Stimulated activated CD8-positive, alpha-beta memory T cell treated with anti-CD3 and anti-CD28 coated beads, Interleukin-12 subunit alpha, Interleukin-12 subunit beta, amount 100 ng/mL, for 4 hours (primary cell): Measurements from ENCODE around the gene ISLR2.

Source experiments
- DNase-seq: peaks from one replicate; pipeline ENCODE4 v3.0.0-alpha.2; 2020; ENCODE audit warnings: low read depth

ISLR2 gene

GRCh38 chr15:74129586-74130154 lies 716 bp upstream of the ISLR2 start:
- DNase-seq: no peak

DNA sequence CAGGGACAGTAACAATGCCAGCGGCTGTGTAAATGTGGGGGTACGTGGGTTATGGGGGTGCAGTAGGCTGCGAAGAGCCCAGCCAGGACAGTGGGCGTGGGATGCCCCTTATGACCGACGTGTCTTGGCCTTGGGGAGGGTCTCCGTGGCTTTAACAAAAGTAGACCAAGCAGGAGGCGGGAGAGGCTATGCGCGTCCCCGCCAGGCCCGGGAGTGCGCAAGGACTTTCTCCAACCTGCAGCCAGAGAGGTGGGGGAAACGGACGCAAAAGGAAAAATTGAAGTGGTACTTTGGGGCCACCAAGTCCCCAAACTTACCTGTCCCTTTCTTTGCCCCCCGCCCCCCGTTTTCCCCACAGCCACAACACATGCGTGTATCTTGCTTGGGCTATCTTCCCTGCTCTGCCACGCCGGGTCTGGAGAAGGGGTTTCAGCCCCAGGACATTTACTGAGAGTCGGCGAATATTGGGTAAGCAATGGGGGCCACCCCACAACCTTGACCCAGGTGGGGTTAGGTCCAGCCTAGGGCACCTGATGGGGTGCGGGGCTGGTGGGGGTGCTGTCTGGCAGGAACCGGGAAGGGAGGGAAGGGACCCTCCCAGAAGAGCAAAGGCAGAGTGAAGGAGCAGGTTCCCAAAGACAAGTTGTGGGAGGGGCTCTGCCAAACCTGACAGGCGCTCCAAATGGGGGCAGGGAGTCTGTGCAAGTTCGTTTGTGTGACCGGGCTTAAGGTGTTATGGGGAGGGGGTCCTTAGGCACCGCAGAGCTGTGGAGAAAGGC lies 652 bp downstream of the ISLR2 start:
- no peak for DNase-seq

DNA sequence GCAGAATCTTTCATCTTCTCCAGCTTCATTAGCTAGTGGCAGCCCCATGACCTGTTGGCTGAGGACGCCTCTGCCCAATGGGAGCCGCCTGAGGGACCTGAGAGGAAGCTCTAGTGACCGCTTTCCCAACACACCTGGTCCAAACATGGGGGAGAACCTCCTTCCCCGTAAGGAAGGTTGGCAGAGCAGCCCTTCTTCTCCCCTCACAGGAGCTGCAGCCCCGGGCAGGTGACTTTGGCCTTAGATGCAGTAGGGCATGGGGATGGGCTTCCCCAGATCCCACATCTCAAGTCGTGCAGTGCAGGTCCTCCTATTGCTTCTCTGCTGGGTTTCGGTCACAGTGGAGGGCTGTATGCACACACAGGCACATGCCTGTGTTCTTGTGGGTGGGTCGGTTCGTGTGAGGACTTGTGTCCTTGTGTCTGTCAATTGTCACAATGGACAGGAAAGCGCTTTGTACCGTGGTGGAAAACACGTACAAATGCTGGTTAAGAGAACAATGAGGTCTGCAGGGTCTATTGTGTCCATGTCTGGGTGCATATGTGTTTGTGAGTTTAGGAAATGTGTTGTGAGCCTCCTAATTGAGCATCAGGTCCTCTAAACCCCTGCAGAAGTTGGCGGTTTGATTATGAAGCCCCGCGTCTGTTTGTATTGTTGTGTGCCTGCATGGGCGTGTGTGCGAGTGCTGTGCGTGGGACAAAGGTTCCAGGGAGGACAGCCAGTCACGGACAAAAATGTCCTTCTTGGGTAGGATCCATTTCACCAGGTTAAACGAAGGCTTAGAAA lies 1.4 kb downstream of the ISLR2 start:
- DNase-seq: no peak

DNA sequence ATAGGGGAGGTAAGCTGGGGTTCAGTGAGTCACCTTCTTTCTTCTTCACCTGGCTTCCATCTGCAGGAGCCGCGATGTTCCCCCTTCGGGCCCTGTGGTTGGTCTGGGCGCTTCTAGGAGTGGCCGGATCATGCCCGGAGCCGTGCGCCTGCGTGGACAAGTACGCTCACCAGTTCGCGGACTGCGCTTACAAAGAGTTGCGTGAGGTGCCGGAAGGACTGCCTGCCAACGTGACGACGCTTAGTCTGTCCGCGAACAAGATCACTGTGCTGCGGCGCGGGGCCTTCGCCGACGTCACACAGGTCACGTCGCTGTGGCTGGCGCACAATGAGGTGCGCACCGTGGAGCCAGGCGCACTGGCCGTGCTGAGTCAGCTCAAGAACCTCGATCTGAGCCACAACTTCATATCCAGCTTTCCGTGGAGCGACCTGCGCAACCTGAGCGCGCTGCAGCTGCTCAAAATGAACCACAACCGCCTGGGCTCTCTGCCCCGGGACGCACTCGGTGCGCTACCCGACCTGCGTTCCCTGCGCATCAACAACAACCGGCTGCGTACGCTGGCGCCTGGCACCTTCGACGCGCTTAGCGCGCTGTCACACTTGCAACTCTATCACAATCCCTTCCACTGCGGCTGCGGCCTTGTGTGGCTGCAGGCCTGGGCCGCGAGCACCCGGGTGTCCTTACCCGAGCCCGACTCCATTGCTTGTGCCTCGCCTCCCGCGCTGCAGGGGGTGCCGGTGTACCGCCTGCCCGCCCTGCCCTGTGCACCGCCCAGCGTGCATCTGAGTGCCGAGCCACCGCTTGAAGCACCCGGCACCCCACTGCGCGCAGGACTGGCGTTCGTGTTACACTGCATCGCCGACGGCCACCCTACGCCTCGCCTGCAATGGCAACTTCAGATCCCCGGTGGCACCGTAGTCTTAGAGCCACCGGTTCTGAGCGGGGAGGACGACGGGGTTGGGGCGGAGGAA lies 2.6 kb downstream of the ISLR2 start:
- DNase-seq: no peak

GRCh38 chr15:74133694-74134386 lies 3.5 kb downstream of the ISLR2 start:
- no peak for DNase-seq

DNA sequence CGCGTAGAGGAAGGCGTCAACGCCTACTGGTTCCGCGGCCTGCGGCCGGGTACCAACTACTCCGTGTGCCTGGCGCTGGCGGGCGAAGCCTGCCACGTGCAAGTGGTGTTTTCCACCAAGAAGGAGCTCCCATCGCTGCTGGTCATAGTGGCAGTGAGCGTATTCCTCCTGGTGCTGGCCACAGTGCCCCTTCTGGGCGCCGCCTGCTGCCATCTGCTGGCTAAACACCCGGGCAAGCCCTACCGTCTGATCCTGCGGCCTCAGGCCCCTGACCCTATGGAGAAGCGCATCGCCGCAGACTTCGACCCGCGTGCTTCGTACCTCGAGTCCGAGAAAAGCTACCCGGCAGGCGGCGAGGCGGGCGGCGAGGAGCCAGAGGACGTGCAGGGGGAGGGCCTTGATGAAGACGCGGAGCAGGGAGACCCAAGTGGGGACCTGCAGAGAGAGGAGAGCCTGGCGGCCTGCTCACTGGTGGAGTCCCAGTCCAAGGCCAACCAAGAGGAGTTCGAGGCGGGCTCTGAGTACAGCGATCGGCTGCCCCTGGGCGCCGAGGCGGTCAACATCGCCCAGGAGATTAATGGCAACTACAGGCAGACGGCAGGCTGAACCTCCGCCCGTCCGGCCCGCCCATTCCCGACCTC lies 4.1 kb downstream of the ISLR2 start:
- DNase-seq: no peak

- no peak for DNase-seq
Measured at GRCh38 chr15:74135041-74135565, 4.7 kb downstream of the ISLR2 start.

DNA sequence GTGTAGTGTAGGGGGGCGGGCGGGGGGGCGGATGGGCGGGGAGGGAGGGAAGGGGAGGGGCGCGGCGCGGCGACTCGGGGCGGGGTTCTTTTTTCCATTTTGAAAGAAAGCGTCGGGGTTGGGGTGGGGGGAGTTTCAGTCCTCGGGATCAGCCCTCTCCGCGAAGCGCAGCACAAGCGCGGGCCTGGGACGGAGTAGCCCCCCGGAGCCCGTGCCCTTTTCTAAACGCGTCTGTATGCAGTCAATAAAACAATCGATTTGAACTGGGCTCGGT lies 6.1 kb downstream of the ISLR2 start:
- DNase-seq: no peak

DNA sequence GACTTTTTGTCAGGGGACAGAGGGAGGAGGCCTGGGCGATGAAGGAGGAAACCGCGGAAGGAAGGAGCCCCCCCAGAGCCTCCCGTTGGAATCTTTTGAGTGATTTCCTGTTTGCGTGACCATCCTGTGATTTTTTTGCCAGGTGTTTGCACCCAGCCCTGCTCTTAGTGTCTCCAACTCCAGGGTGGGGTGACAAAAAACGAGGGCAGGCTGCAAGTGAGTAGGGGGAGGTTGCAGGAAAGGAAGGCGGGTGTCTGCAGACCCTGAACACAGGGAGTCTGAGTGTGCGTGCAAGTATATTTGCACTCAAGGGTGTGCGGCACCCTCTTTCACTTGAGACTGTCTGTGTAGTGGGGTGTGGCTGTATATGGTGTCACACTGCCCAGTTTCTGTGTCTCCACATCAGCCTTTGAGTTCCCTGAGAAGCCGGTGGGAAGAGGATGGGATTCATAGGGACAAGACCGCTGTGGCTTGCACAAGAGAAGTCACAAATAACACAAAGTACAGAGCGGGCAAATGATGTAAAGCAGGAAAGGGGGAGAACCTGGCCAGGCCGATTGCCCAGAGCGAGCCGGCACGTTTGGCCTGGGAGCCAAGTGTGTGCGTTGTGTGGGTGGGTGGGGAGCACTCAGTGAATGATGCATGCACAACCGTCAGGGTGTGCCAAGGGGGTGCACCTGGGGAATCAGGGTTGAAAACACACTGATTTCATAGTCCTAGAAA lies 6.6 kb downstream of the ISLR2 start:
- DNase-seq: no peak

GRCh38 chr15:74137537-74137894 lies 7.1 kb downstream of the ISLR2 start:
- DNase-seq: no peak

GRCh38 chr15:74138642-74139041 lies 8.3 kb downstream of the ISLR2 start:
- no peak for DNase-seq

DNA sequence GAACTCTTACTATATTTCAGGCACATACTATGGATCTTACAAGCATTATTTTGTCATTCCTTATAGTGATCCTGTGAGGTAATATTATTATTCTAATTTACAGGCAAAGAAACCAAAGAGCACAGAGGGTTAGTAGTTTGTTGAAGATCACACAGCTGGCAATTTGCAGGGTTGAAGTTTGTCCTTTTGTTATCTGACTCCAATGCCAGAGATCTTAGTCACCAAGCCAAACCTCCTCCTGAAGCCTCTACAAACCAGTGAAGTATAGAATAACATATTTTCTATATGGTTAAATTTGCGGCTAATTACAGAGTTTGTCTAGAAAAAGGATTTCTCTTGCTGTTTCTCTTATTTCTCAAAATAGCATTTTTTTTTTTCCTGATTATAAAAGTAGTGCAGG lies 11.2 kb downstream of the ISLR2 start:
- no peak for DNase-seq

DNA sequence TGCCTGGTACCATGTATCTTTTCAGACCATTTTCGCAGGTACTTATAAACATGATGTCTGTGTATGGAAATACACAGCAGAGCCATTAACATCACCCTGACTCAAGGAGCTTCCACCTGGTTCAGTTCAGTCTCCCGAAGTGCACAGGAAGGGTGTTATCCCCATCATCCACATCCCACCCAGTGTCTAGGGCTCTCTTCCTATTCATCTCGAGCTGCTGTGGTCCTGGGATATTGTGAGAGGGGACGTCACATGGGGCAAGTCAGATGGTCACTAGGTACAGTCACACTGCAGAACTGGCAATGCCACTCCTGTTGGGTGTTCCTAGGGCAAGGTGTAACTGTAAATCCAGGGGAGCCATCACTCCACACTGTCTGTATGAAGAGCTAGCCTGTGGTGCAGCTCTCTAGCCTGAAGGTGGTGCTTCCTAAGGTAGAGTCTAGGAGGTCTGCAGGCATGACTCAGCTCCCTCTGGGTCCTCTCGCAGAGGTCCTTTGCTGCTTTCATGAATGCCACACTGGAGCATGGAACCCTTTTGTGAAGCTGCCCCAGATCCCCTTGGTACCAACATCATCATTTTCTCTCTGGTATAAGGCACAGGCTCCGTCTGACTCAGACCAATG lies 13.9 kb downstream of the ISLR2 start:
- DNase-seq: no peak

DNA sequence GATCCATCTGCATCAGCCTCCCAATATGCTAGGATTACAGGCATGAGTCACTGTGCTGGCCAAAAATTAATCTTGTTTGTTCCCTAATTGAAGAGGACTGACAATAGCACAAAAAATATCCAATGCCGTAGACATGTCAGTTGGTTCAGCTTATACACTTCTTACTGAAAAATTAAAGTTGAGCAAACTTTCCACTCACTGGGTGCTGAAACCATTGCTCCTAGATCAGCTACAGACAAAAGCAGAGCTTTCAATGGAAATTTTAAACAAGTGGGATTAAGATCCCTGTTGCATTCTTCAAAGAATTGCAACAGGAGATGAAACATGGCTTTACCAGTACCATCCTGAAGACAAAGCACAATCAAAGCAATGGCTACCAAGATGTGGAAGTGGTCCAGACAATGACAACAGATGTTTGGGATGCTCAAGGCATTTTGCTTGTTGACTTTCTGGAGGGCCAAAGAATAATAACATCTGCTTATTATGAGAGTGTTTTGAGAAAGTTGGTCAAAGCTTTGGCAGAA lies 16.0 kb downstream of the ISLR2 start:
- DNase-seq: no peak

DNA sequence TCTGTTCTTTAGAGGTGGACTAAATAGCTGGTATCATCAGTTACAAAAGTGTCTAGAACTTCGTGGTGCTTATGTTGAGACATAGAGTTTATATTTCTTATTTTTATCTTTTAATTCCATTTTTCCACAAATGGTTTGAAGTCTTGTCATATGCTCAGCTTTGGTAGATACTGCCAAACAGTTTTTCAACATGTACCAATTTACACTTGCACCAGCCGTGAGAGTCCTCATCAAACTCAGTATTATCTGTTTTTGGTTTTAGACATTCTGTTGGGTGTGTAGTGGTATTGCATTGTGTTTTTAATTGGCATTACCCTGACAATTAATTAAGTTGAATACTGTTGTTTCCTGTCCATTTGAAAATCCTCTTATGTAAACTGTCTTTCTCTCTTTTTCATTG lies 16.7 kb downstream of the ISLR2 start:
- DNase-seq: no peak

- DNase-seq: no peak
Measured at GRCh38 chr15:74155766-74156417, 25.5 kb downstream of the ISLR2 start.

DNA sequence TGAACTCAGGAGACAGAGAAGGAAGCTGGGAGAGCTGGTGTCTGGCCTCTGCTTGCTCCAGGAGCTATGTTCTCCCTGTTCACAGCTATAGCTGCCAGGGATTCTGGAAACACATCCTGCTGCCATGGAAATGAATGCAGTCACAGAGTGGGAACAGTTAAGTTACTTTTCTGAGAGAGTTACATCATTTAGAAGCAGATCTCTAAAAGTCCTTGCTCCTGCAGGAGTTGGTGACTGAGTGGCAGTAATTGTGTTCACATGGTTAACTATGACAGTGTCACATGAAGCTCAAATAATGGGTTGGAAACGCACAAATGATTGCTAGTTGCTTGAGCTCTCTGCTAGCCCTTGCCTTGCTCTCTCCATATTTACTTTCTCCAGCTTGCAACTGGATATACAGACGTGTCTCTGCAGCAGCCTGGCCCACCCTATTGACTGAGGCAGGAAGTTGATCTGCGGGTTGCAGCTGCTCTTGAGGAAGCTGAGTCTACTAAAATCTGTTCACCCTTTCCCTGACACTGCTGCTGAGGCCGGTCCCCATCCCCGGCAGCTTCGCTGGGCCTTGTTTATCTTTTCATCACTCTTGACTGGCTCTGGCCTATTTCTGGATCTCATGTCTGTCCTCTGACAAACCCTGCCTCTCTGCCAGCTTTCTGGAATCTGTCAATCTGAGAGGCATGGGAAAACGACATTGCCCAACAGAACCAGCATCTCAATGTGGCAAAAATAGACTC lies 26.5 kb downstream of the ISLR2 start:
- no peak for DNase-seq
